A549 (cell line): ENCODE results near the gene HABP2. TPM values are rescaled to one million over a fixed set of nuclear protein-coding genes. Genes with fewer than 3 reads are reported as not detected.

Experiments used
- ATAC-seq, 2 experiments: fragments of 200-7000 bp in 1 of 2; fragments of >200 bp in 1 of 2; cut with Nextera tagmentation in 1 of 2; cut with Tn5 transposase in 1 of 2; 3 replicates each; pipeline versions ENCODE4 v1.8.0 to v1.9.1; 2018 to 2020; ENCODE audit warnings: mild to moderate bottlenecking in 1 of 2, moderate library complexity in 1 of 2
- CTCF ChIA-PET: fragments of 300-600 bp; sonication (Branson Sonifier 250); formaldehyde crosslinking; extraction: SDS; loops from one replicate; lab custom pipeline; 2021; ENCODE audit warnings: antibody characterized with exemption, inconsistent platforms; lab: Yijun Ruan, JAX
- POLR2A ChIA-PET: fragments of 350-600 bp; formaldehyde crosslinking; extraction: SDS; loops from one replicate; lab custom pipeline; 2021; ENCODE audit warnings: antibody characterized with exemption, inconsistent platforms; lab: Yijun Ruan, JAX
- DNase-seq, 2 experiments: peaks; one replicate each; pipeline versions ENCODE4 v3.0.0 to v3.0.0-alpha.2; 2011 to 2016; ENCODE audit warnings: low read depth in 1 of 2, low spot score in 1 of 2
- FAIRE-seq: peaks from 2 replicates; lab custom pipeline; 2011; peaks lifted over from hg19 to GRCh38; lab: Jason Lieb, UNC
- H3K27ac ChIP-seq, 2 experiments: fragments of >200 bp; sonication (Bioruptor Twin); formaldehyde crosslinking; 3 replicates each; pipeline ENCODE4 v1.5.1; 2016 to 2017
- H3K4me1 ChIP-seq: fragments of >200 bp; sonication (Bioruptor Twin); formaldehyde crosslinking; 3 replicates; pipeline ENCODE4 v1.6.1; 2016
- H3K4me2 ChIP-seq: fragments of >200 bp; sonication (Bioruptor Twin); formaldehyde crosslinking; 3 replicates; pipeline ENCODE4 v1.6.1; 2016
- H3K4me3 ChIP-seq: fragments of >200 bp; sonication (Bioruptor Twin); formaldehyde crosslinking; 3 replicates; pipeline ENCODE4 v1.5.1; 2016
- H3K9me3 ChIP-seq: fragments of >200 bp; sonication (Bioruptor Twin); formaldehyde crosslinking; 3 replicates; pipeline ENCODE4 v1.6.1; 2016
- ATOH8 ChIP-seq: fragments of 250-450 bp; sonication (Bioruptor Pico); IDR thresholded peaks from 2 replicates; pipeline ENCODE4 v1.5.0; 2020; ENCODE audit warnings: low read depth, mild to moderate bottlenecking, moderate library complexity
- BCL3 ChIP-seq: fragments of >200 bp; sonication (Bioruptor Twin); formaldehyde crosslinking; IDR thresholded peaks from 3 replicates; pipeline ENCODE4 v1.6.1; 2016
- BHLHE40 ChIP-seq: IDR thresholded peaks from 2 replicates; pipeline ENCODE4 v1.6.1; 2012; ENCODE audit warnings: low read depth, low read length, inconsistent platforms
- CBX2 ChIP-seq: fragments of 200-600 bp; sonication (generic); IDR thresholded peaks from 2 replicates; pipeline ENCODE4 v1.6.1; 2016; ENCODE audit warnings: low read depth, mild to moderate bottlenecking, borderline replicate concordance
- CHD2 ChIP-seq: fragments of 150-350 bp; IDR thresholded peaks from 2 replicates; pipeline ENCODE4 v1.6.1; 2014; ENCODE audit warnings: low read length; ENCODE audit not compliant: partially characterized antibody
- EHF ChIP-seq: fragments of 250-450 bp; sonication (Bioruptor Pico); IDR thresholded peaks from 2 replicates; pipeline ENCODE4 v1.5.0; 2020; ENCODE audit warnings: mild to moderate bottlenecking
- EHMT2 ChIP-seq: fragments of 200-600 bp; sonication (generic); IDR thresholded peaks from 2 replicates; pipeline ENCODE4 v1.6.1; 2016; ENCODE audit warnings: antibody characterized with exemption, low read depth, mild to moderate bottlenecking, moderate library complexity
- ESRRA ChIP-seq: fragments of 150-350 bp; IDR thresholded peaks from 2 replicates; pipeline ENCODE4 v1.6.1; 2014; ENCODE audit warnings: mild to moderate bottlenecking, low read length, borderline replicate concordance
- HES2 ChIP-seq: fragments of >200 bp; sonication (Bioruptor Twin); formaldehyde crosslinking; IDR thresholded peaks from 2 replicates; pipeline ENCODE4 v1.6.1; 2016
- HOXB5 ChIP-seq: fragments of 250-450 bp; sonication (Bioruptor Pico); IDR thresholded peaks from 2 replicates; pipeline ENCODE4 v1.5.0; 2020; ENCODE audit warnings: mild to moderate bottlenecking, moderate library complexity
- KDM1A ChIP-seq: fragments of 200-600 bp; sonication (generic); IDR thresholded peaks from 2 replicates; pipeline ENCODE4 v1.6.1; 2016; ENCODE audit warnings: low read depth, mild to moderate bottlenecking
- NFE2L2 ChIP-seq: fragments of 150-350 bp; conservative IDR thresholded peaks from 2 replicates; pipeline ENCODE4 v1.6.1; 2014; ENCODE audit warnings: low read length
- NR3C1 ChIP-seq: fragments of >200 bp; sonication (Bioruptor Twin); formaldehyde crosslinking; IDR thresholded peaks from 3 replicates; pipeline ENCODE4 v1.6.1; 2017
- PHF8 ChIP-seq: fragments of 200-600 bp; sonication (generic); IDR thresholded peaks from 2 replicates; pipeline ENCODE4 v1.6.1; 2016; ENCODE audit warnings: low read depth, mild to moderate bottlenecking, antibody characterized with exemption, moderate library complexity, borderline replicate concordance
- POLR2AphosphoS2 ChIP-seq: conservative IDR thresholded peaks from 2 replicates; pipeline ENCODE4 v1.6.1; 2012; ENCODE audit warnings: low read length, improper control_type of control experiment, inconsistent platforms
- RARB ChIP-seq: fragments of 250-450 bp; sonication (Bioruptor Pico); IDR thresholded peaks from 2 replicates; pipeline ENCODE4 v1.8.0; 2021; ENCODE audit warnings: mild to moderate bottlenecking, moderate library complexity
- RCOR1 ChIP-seq: fragments of 150-350 bp; IDR thresholded peaks from 2 replicates; pipeline ENCODE4 v1.6.1; 2014; ENCODE audit warnings: antibody characterized with exemption, low read length, low read depth
- REST ChIP-seq: fragments of 200-600 bp; sonication (generic); IDR thresholded peaks from 2 replicates; pipeline ENCODE4 v1.6.1; 2016; ENCODE audit warnings: antibody characterized with exemption, mild to moderate bottlenecking, moderate library complexity
- RFX5 ChIP-seq: fragments of 450-650 bp; IDR thresholded peaks from 2 replicates; pipeline ENCODE4 v1.7.1; 2014; ENCODE audit warnings: antibody characterized with exemption, mild to moderate bottlenecking, moderate library complexity
- RNF2 ChIP-seq: fragments of 200-600 bp; sonication (generic); IDR thresholded peaks from 2 replicates; pipeline ENCODE4 v1.6.1; 2016; ENCODE audit warnings: low read depth, mild to moderate bottlenecking, antibody characterized with exemption, moderate library complexity, borderline replicate concordance
- SREBF2 ChIP-seq: fragments of 450-650 bp; IDR thresholded peaks from 2 replicates; pipeline ENCODE4 v1.6.1; 2014; ENCODE audit warnings: mild to moderate bottlenecking, moderate library complexity
- TFCP2L1 ChIP-seq: fragments of 250-450 bp; sonication (Bioruptor Pico); IDR thresholded peaks from 2 replicates; pipeline ENCODE4 v1.5.0; 2021; ENCODE audit warnings: mild to moderate bottlenecking
- TP53 ChIP-seq: fragments of 250-450 bp; sonication (Bioruptor Pico); IDR thresholded peaks from 2 replicates; pipeline ENCODE4 v1.5.0; 2021; ENCODE audit warnings: mild to moderate bottlenecking, moderate library complexity
- USF2 ChIP-seq: fragments of 450-650 bp; IDR thresholded peaks from 2 replicates; pipeline ENCODE4 v1.6.1; 2014; ENCODE audit warnings: antibody characterized with exemption
- ZC3H11A ChIP-seq: fragments of 450-650 bp; IDR thresholded peaks from 2 replicates; pipeline ENCODE4 v1.6.1; 2014; ENCODE audit warnings: antibody characterized with exemption, mild to moderate bottlenecking
- ZFP36 ChIP-seq: fragments of 450-650 bp; IDR thresholded peaks from 2 replicates; pipeline ENCODE4 v1.6.1; 2014; ENCODE audit warnings: borderline replicate concordance; ENCODE audit not compliant: partially characterized antibody
- ZSCAN20 ChIP-seq: fragments of 250-450 bp; sonication (Bioruptor Pico); IDR thresholded peaks from 2 replicates; pipeline ENCODE4 v1.8.0; 2022; ENCODE audit warnings: mild to moderate bottlenecking, moderate library complexity
- WGBS: methylation state at CpG from one replicate; pipeline ENCODE4 v1.1.6; 2017; ENCODE audit errors: missing lambda C conversion rate; 5-methylcytosine and 5-hydroxymethylcytosine counted together
- polyA plus RNA-seq, 4 experiments: library from polyadenylated mRNA; depleted of rRNA in 3 of 4; stranded (reverse); fragments of >200 nt; fragmentation: RNase III in 1 of 4; extraction: RNeasy Plus Mini Kit Qiagen cat#74134 plus additional on column Dnase treatment in 1 of 4; gene quantifications; 2 replicates in 3 of 4; 3 replicates in 1 of 4; pipeline ENCODE4 v1.2.3, GENCODE V29; 2011 to 2017

The HABP2 gene
- polyA plus RNA-seq, 2 of the 4 experiments (the other 2 are of a cell fraction): 0.17 to 0.97 TPM

GRCh38 chr10:113578773-113579172 is 25.9 kb downstream of the HABP2 start:
- H3K4me3 ChIP-seq: no peak overlapping the region
- FAIRE-seq: no peak
- H3K27ac ChIP-seq: no peak overlapping the region
- no peaks in the 10 kb centered on the region for H3K9me3 ChIP-seq
- no peak overlapping the region for H3K4me2 ChIP-seq
- WGBS: 36% methylated on average over 1 of the region's 1 CpG
- DNase-seq: no peak
- TF ChIP-seq CHD2: no peak
- no peak for TF ChIP-seq CBX2
- no peak for TF ChIP-seq EHF
- no peak for TF ChIP-seq NFE2L2
- no peak for TF ChIP-seq ZSCAN20 (CRISPR knock-in tag)
- TF ChIP-seq NR3C1: no peak
- TF ChIP-seq TP53 (CRISPR knock-in tag): no peak
- no peak for TF ChIP-seq REST
- TF ChIP-seq ZC3H11A: no peak
- TF ChIP-seq BHLHE40: no peak
- TF ChIP-seq TFCP2L1: no peak
- TF ChIP-seq, all 56 proteins: peak for 0
- ATAC-seq: no peak
- H3K4me1 ChIP-seq: no peaks in the 10 kb centered on the region
- ChIA-PET CTCF (interaction anchor here (0.6 to 3.1 kb wide), 3 partner anchors 16 to 157 kb away, joined by 3 to 9 read pairs (median 3); no protein-coding TSS in a partner anchor), POLR2A (no interaction called here)

GRCh38 chr10:113581092-113581491 is 28.2 kb downstream of the HABP2 start:
- CTCF ChIA-PET: interaction anchor here (2.6 kb wide), 1 partner anchor 18 kb away, joined by 8 read pairs; no protein-coding TSS in a partner anchor
- WGBS: 25% methylated on average over 1 of the region's 1 CpG
- ATAC-seq: no peak
- no peak for DNase-seq
- FAIRE-seq: no peak
- no peak overlapping the region for H3K4me3 ChIP-seq
- POLR2A ChIA-PET: no interaction called here
- TF ChIP-seq ZFP36 (peak; percentile 76), USF2 (no peak), HES2 (no peak), RARB (CRISPR knock-in tag) (no peak)
- no peak overlapping the region for H3K27ac ChIP-seq
- no peak overlapping the region for H3K4me2 ChIP-seq
- H3K9me3 ChIP-seq: no peaks in the 10 kb centered on the region
- H3K4me1 ChIP-seq: 0 out of 3 replicates have a peak, but pooled peaks cover 4% of the 10 kb centered on the region

GRCh38 chr10:113583571-113583970 is 30.7 kb downstream of the HABP2 start:
- POLR2A ChIA-PET: no interaction called here

More at GRCh38 chr10:113583571-113583970, 30.7 kb downstream of the HABP2 start:
- CTCF ChIA-PET: interaction anchor here (2.6 kb wide), 1 partner anchor 20 kb away, joined by 8 read pairs; no protein-coding TSS in a partner anchor
- FAIRE-seq: no peak
- WGBS: 10% methylated on average over 3 of the region's 3 CpGs
- Histone ChIP-seq H3K27ac (no peak overlapping the region), H3K4me2 (no peak overlapping the region), H3K4me3 (no peak overlapping the region), H3K4me1 (0 out of 3 replicates have a peak, but pooled peaks cover 5% of the 10 kb centered on the region), H3K9me3 (no peaks in the 10 kb centered on the region)
- DNase-seq: no peak
- TF ChIP-seq SREBF2: no peak
- no peak for TF ChIP-seq ZFP36
- TF ChIP-seq RFX5: no peak
- no peak for TF ChIP-seq CHD2
- TF ChIP-seq ESRRA: no peak
- TF ChIP-seq BHLHE40: no peak
- TF ChIP-seq PHF8: no peak
- no peak for TF ChIP-seq BCL3
- no peak for TF ChIP-seq RCOR1
- no peak for TF ChIP-seq TP53 (CRISPR knock-in tag)
- TF ChIP-seq USF2: no peak
- no peak for TF ChIP-seq NR3C1
- no peak for TF ChIP-seq POLR2AphosphoS2
- no peak for TF ChIP-seq EHMT2
- no peak for TF ChIP-seq RNF2
- TF ChIP-seq KDM1A: no peak
- no peak for TF ChIP-seq HOXB5 (CRISPR knock-in tag)
- TF ChIP-seq ATOH8 (CRISPR knock-in tag): no peak
- no peak for ATAC-seq
